HG02981 (cell line): Measurements from ENCODE around the gene HACD2.

Experiments
- ATAC-seq: cut with Tn5 transposase; IDR thresholded peaks from one replicate; pipeline ENCODE4 v1.9.1; 2021; ENCODE audit warnings: mild to moderate bottlenecking, moderate library complexity; ENCODE audit not compliant: unreplicated experiment

Gene HACD2

DNA sequence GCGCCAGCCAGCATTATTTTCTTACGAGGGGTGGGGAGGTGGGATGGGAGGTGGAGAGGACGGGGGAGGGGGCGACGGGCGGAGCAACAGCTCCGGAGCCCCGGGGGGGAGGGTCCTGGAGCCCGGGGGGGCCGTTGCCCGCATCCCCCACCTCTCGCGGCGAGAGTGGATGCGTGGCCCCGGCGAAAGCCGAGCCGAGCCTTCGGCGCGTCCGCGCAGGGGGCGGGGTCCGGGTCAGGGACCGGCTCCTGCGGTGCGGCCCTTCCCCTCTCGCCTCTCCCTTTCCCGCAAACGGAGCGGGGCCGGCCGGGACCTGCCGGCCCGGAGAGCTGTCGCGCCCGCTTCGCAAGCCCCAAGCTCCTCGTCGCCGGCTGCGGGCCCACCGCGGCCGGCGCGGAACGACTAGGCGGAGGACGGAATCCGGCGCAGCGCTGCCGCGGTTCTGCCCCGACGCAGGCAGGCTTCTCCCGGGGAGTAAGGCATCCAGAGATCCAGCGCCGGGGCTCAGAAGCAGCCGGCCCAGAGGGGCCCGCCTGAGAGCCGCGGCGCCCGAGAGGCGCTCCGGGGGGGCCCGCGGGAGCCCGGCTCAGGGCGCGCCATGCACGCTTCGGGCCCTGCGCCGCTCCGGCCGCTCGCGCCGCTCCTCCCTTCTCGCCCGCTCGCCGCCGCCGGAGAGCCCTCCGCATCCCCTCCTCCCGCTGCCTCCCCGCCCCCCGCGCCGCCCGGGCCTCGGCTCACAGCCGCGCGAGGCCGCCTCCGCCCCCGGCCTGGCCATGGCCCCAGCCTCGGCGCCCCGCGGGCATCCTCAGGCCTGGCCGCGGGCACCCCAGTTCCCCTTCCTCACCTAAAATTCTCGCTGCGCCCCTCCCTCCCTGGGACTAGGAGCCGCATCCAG lies 135.5 kb downstream of the HACD2 start:
- no peak for ATAC-seq

DNA sequence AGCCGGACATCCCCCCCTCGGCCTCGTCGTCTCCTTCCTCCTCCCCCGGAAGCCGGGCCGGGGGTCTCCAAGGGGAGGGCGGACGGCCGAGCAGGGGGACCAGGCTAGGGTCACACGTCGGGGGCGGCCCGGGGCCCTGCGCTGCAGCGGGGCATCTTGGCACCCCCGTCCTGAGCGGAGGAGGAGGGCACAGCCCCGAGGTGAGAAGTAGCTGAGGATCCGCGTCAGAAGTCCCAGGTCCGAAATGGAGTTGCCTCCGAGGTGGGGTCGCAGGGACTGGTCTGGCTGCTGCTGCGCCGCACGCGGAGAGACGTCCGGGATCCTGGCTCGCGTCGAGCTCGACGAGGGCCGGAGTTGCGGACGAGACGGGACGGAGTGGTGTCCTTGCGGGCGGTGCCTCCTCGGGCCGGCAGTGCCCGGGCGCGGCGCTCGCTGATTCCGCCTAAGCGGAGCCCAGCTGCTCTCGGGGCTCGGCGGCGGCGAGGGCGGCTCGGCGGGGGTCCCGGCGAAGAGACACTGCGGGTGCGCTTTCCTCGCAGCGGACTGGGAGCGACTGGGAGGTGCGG lies 136.2 kb downstream of the HACD2 start, which contains the start of gene ADCY5:
ADCY5 (minus strand) TSS at position 555 of the 566 bp plus-strand sequence; CDS start at position 10, 545 bp downstream.
- ATAC-seq = no peak

- no peak for ATAC-seq
These were observed 136.9 kb downstream of the HACD2 start for GRCh38 chr3:123447749-123448517.

- no peak for ATAC-seq
These were observed 137.5 kb downstream of the HACD2 start for GRCh38 chr3:123447416-123447748.

DNA sequence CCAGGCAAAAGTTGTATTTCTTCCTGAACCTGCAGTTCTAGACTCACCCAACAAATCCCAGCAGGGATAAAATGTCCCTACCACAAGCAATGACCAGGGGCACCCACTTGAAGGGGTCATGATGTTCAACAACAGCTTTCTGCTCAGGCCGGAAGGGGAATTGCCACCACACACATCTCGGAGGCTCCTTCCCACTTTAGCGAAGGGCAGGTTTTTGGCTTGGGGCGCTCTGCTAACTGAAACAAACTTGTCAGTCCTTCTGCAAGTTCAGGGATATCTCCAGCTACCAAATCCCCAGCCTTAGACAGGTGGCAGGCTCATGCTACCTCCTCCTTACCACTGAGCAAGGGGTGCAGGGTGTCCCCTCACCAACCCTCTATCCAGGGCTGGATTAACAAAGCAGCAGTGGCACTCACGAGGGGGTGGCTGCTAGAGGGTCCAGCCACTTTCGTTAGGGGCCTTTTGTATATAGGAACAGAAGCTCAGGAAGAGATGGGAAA lies 138.2 kb downstream of the HACD2 start:
- no peak for ATAC-seq

DNA sequence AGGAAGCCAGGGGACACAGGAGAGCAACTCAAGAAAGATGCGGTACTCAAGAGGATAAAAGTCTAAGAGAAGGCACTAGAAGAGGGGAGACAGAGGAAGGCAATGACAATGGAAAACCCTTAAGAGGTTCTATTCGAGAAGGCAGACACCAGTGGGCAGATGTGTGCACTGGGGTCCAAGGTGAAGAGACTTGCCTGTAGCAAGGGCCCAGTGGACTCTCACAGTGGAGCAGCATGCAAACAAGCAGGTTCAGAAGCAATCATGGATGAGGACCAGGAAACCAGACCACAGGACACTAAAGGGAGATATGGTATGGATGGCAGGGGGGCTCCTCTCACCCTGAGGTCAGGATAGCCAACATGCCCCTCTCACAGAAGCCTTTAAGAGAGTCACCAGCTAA lies 138.6 kb downstream of the HACD2 start:
- ATAC-seq = no peak

DNA sequence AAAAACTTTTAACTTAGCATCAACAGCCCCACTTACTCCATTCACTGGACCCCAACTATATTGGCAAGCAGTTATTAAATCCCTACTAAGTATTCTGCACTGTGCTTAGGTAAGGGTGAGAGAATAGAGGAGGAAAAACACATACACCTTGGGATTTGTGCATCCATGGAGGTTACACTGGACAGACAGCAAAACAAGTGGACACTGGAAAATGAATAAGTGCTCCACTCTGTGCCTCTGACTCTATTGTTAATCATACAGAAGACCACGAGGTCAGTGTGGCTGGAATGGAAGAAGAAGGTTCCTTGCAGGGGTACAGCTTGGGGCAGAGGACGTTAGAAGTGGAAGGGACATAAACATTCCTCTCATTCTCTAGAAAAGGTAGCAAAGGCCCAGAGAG lies 139.2 kb downstream of the HACD2 start:
- no peak for ATAC-seq

- ATAC-seq = no peak
These were observed 140.1 kb downstream of the HACD2 start for GRCh38 chr3:123444744-123445143.

- ATAC-seq = no peak
These were observed 140.8 kb downstream of the HACD2 start for GRCh38 chr3:123444023-123444422.

GRCh38 chr3:123442908-123443307 lies 141.9 kb downstream of the HACD2 start:
- no peak for ATAC-seq

GRCh38 chr3:123442125-123442524 lies 142.7 kb downstream of the HACD2 start:
- ATAC-seq = no peak
